Activated CD4-positive, alpha-beta T cell treated with anti-CD3 and anti-CD28 coated beads for 36 hours (primary cell): ENCODE data around the gene LPXN. TPM values are rescaled to one million over a fixed set of nuclear protein-coding genes. Genes with fewer than 3 reads are reported as not detected.

Source experiments
- ATAC-seq: fragments of 200-7000 bp; cut with Tn5 transposase; one replicate; pipeline ENCODE4 v1.10.0; 2021; ENCODE audit warnings: mild to moderate bottlenecking, moderate library complexity
- CTCF ChIA-PET: fragments of 350-600 bp; sonication (Branson Sonifier 250); formaldehyde crosslinking; loops from one replicate; lab custom pipeline; 2021; ENCODE audit warnings: antibody characterized with exemption; lab: Charles Lee
- POLR2A ChIA-PET: fragments of 350-600 bp; sonication (Branson Sonifier 250); formaldehyde crosslinking; loops from one replicate; lab custom pipeline; 2021; ENCODE audit warnings: antibody characterized with exemption, inconsistent platforms; lab: Charles Lee
- DNase-seq: peaks from one replicate; pipeline ENCODE4 v3.0.0-alpha.2; 2020
- H3K27ac Mint-ChIP-seq: one replicate; pipeline ENCODE4 v1.8.0; 2021; ENCODE audit warnings: mixed read lengths
- H3K27me3 Mint-ChIP-seq: one replicate; pipeline ENCODE4 v1.8.0; 2021; ENCODE audit warnings: mixed read lengths
- H3K36me3 Mint-ChIP-seq: one replicate; pipeline ENCODE4 v1.8.0; 2021; ENCODE audit warnings: low read depth, mixed read lengths
- H3K4me1 Mint-ChIP-seq: one replicate; pipeline ENCODE4 v1.8.0; 2021; ENCODE audit warnings: mixed read lengths
- H3K4me3 Mint-ChIP-seq: one replicate; pipeline ENCODE4 v1.8.0; 2021; ENCODE audit warnings: mild to moderate bottlenecking, moderate library complexity, mixed read lengths
- H3K9me3 Mint-ChIP-seq: one replicate; pipeline ENCODE4 v1.8.0; 2021; ENCODE audit warnings: low read depth, mixed read lengths
- intact Hi-C, 2 experiments: fragments of 100-400 bp; cut with DNase I in 1 of 2; cut with micrococcal nuclease in 1 of 2; formaldehyde crosslinking; loops; one replicate each; pipeline versions ENCODE4 v1.14.2 to v1.15.1; 2022 to 2024; cut with DNase I, micrococcal nuclease
- total RNA-seq, 2 experiments: library from RNA; stranded (reverse); gene quantifications; one replicate each; pipeline ENCODE4 v1.2.3, GENCODE V29; 2021

The LPXN gene
- total RNA-seq, 2 experiments from 2014 or later: 110 to 163 TPM

- Mint-ChIP-seq H3K4me3 (peak overlapping the region; percentile 47), H3K9me3 (no peaks in the 10 kb centered on the region), H3K4me1 (peaks cover 64% of the 10 kb centered on the region), H3K27ac (peak overlapping the region; percentile 90), H3K27me3 (no peaks in the 10 kb centered on the region), H3K36me3 (peaks cover 38% of the 10 kb centered on the region)
- intact Hi-C loops: loop anchor here (1.0 to 10.0 kb wide), 9 partner anchors 48 to 860 kb away; partner anchors contain the start of genes SELENOH (in 2 of the 2) and ZDHHC5 (in 1 of the 2)
- CTCF ChIA-PET: interaction anchor here (0.7 to 3.5 kb wide), 16 partner anchors 9 to 811 kb away, joined by 3 to 45 read pairs (median 3); partner anchors contain the start of gene LPXN
- POLR2A ChIA-PET: interaction anchor here (0.7 to 1.5 kb wide), 2 partner anchors 52 to 57 kb away, joined by 4 read pairs; no protein-coding TSS in a partner anchor
- DNase-seq (peak; percentile 39), ATAC-seq (peak; percentile 79)
These were observed 50.5 kb downstream of the LPXN start for GRCh38 chr11:58525037-58525614.

GRCh38 chr11:58524232-58525036, 51.2 kb downstream of the LPXN start:
- Mint-ChIP-seq H3K4me1 (peaks cover 58% of the 10 kb centered on the region), H3K27me3 (no peaks in the 10 kb centered on the region), H3K36me3 (peaks cover 32% of the 10 kb centered on the region), H3K9me3 (no peaks in the 10 kb centered on the region), H3K27ac (peak overlapping the region; percentile 90), H3K4me3 (peak overlapping the region; percentile 47)
- POLR2A ChIA-PET: interaction anchor here (0.7 to 1.5 kb wide), 3 partner anchors 53 to 858 kb away, joined by 3 to 4 read pairs (median 4); no protein-coding TSS in a partner anchor
- intact Hi-C loops: loop anchor here (1.0 to 10.0 kb wide), 13 partner anchors 49 to 1177 kb away; partner anchors contain the start of genes SELENOH (in 2 of the 2), ZDHHC5 (in 2 of the 2), FAM111A (in 1 of the 2) and UBE2L6 (in 1 of the 2)
- DNase-seq: peak; percentile 69
- CTCF ChIA-PET: interaction anchor here (0.7 to 3.5 kb wide), 24 partner anchors 9 to 1771 kb away, joined by 3 to 45 read pairs (median 4); partner anchors contain the start of gene LPXN
- ATAC-seq: peak; percentile 69

GRCh38 chr11:58513747-58514367, 61.8 kb downstream of the LPXN start:
- POLR2A ChIA-PET: no interaction called here
- no peaks in the 10 kb centered on the region for H3K9me3 Mint-ChIP-seq
- H3K36me3 Mint-ChIP-seq: no peaks in the 10 kb centered on the region
- intact Hi-C loops: loop anchor here in 1 of 2 experiments (5.0 to 10.0 kb wide), 2 partner anchors 439 to 947 kb away; partner anchors contain the start of gene UBE2L6
- no peaks in the 10 kb centered on the region for H3K27me3 Mint-ChIP-seq
- H3K4me1 Mint-ChIP-seq: peaks cover 4% of the 10 kb centered on the region
- DNase-seq: peak; percentile 41
- no peak overlapping the region for H3K4me3 Mint-ChIP-seq
- H3K27ac Mint-ChIP-seq: no peak overlapping the region
- ATAC-seq: peak; percentile 44
- CTCF ChIA-PET: interaction anchor here (0.7 to 3.6 kb wide), 3 partner anchors 11 to 1016 kb away, joined by 3 to 26 read pairs (median 5); no protein-coding TSS in a partner anchor

DNA sequence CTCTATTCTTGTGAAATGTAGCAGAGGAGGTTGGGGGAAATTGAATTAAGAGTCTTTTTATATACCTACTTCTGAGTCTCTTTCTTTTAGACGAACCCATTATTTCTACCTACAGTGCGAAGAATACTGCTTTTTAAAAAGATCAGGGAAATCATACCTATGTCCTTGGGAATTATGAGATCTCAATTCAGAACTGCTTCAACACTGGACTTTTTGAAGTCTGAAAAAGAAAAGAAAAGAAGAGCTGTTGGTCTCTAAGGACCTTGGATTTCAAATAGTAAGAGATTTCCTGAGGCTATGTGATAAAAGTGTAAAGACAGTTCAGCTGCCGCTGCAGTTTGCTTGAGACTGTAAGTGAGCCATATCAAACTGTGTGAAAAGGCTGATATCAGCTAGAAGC, 64.0 kb downstream of the LPXN start:
- Mint-ChIP-seq H3K4me3 (no peak overlapping the region), H3K27ac (no peak overlapping the region), H3K36me3 (peaks cover 5% of the 10 kb centered on the region), H3K4me1 (peaks cover 7% of the 10 kb centered on the region), H3K9me3 (no peaks in the 10 kb centered on the region), H3K27me3 (no peaks in the 10 kb centered on the region)
- ATAC-seq (no peak), DNase-seq (no peak)
- intact Hi-C loops: loop anchor here in 1 of 2 experiments (5.0 to 10.0 kb wide), 2 partner anchors 437 to 944 kb away; partner anchors contain the start of gene UBE2L6
- ChIA-PET CTCF (interaction anchor here (0.6 to 3.6 kb wide), 5 partner anchors 13 to 711 kb away, joined by 3 to 26 read pairs (median 3); no protein-coding TSS in a partner anchor), POLR2A (no interaction called here)

DNA sequence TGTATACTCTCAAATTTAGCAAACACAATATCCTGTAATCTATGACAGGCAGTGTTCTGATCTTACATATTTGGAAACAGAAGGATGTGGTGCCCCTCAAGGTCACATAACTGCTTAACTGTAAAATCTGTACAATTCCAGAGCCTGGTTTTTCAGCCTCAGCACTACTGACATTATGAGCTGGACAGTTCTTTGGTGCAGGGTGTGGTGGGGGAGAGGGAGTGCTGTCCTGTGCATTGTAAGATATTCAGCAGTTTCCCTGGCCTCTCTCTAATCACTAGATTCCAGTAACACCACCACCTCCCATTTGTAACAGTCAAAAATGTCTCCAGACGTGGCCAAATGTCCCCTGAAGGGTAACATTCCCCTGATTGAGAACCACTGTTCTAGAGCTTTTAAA, 65.9 kb downstream of the LPXN start:
- ChIA-PET POLR2A (no interaction called here), CTCF (interaction anchor here (1.1 kb wide), 1 partner anchor 12 kb away, joined by 4 read pairs; no protein-coding TSS in a partner anchor)

GRCh38 chr11:58508814-58509213, 66.8 kb downstream of the LPXN start:
- H3K4me3 Mint-ChIP-seq: no peak overlapping the region
- H3K27ac Mint-ChIP-seq: no peak overlapping the region
- CTCF ChIA-PET: no interaction called here
- POLR2A ChIA-PET: no interaction called here
- no peaks in the 10 kb centered on the region for H3K27me3 Mint-ChIP-seq
- no peaks in the 10 kb centered on the region for H3K9me3 Mint-ChIP-seq
- ATAC-seq: no peak
- intact Hi-C loops: loop anchor here in 1 of 2 experiments (5.0 kb wide), 1 partner anchor 117 kb away; no protein-coding TSS in a partner anchor
- H3K36me3 Mint-ChIP-seq: peaks cover 7% of the 10 kb centered on the region
- DNase-seq: no peak
- H3K4me1 Mint-ChIP-seq: peaks cover 19% of the 10 kb centered on the region

More for the DNA sequence above, 65.9 kb downstream of the LPXN start:
- no peak overlapping the region for H3K27ac Mint-ChIP-seq
- H3K4me3 Mint-ChIP-seq: no peak overlapping the region
- DNase-seq (no peak), ATAC-seq (no peak)
- intact Hi-C loops: loop anchor here (5.0 to 10.0 kb wide), 3 partner anchors 117 to 942 kb away; partner anchors contain the start of gene UBE2L6 (in 1 of the 2)
- peaks cover 19% of the 10 kb centered on the region for H3K4me1 Mint-ChIP-seq
- no peaks in the 10 kb centered on the region for H3K9me3 Mint-ChIP-seq
- H3K36me3 Mint-ChIP-seq: peaks cover 7% of the 10 kb centered on the region
- H3K27me3 Mint-ChIP-seq: no peaks in the 10 kb centered on the region

- H3K4me1 Mint-ChIP-seq: peaks cover 19% of the 10 kb centered on the region
- POLR2A ChIA-PET: no interaction called here
- no peaks in the 10 kb centered on the region for H3K27me3 Mint-ChIP-seq
- intact Hi-C loops: loop anchor here in 1 of 2 experiments (5.0 kb wide), 1 partner anchor 116 kb away; no protein-coding TSS in a partner anchor
- no peaks in the 10 kb centered on the region for H3K9me3 Mint-ChIP-seq
- H3K27ac Mint-ChIP-seq: peak within 1 kb of the TSS; percentile 41
- CTCF ChIA-PET: no interaction called here
- no peak within 1 kb of the TSS for H3K4me3 Mint-ChIP-seq
- no peak for ATAC-seq
- no peak for DNase-seq
- H3K36me3 Mint-ChIP-seq: peaks cover 7% of the 10 kb centered on the region
These were observed 67.7 kb downstream of the LPXN start, which contains the start of gene OR5B21 for GRCh38 chr11:58508005-58508404. Gene OR5B21 (minus strand): TSS chr11:58508105. CDS start chr11:58508105, 0 bp downstream.

GRCh38 chr11:58507355-58507754, 68.3 kb downstream of the LPXN start:
- H3K36me3 Mint-ChIP-seq: peaks cover 7% of the 10 kb centered on the region
- no peaks in the 10 kb centered on the region for H3K9me3 Mint-ChIP-seq
- peak overlapping the region; percentile 41 for H3K27ac Mint-ChIP-seq
- peaks cover 19% of the 10 kb centered on the region for H3K4me1 Mint-ChIP-seq
- H3K27me3 Mint-ChIP-seq: no peaks in the 10 kb centered on the region
- ChIA-PET POLR2A (no interaction called here), CTCF (no interaction called here)
- no peak for DNase-seq
- ATAC-seq: no peak
- intact Hi-C loops: loop anchor here in 1 of 2 experiments (5.0 kb wide), 1 partner anchor 115 kb away; no protein-coding TSS in a partner anchor
- no peak overlapping the region for H3K4me3 Mint-ChIP-seq

GRCh38 chr11:58506935-58507334, 68.7 kb downstream of the LPXN start:
- H3K36me3 Mint-ChIP-seq: peaks cover 7% of the 10 kb centered on the region
- H3K27ac Mint-ChIP-seq: peak overlapping the region; percentile 41
- ATAC-seq (no peak), DNase-seq (no peak)
- H3K9me3 Mint-ChIP-seq: no peaks in the 10 kb centered on the region
- POLR2A ChIA-PET: no interaction called here
- H3K27me3 Mint-ChIP-seq: no peaks in the 10 kb centered on the region
- peaks cover 19% of the 10 kb centered on the region for H3K4me1 Mint-ChIP-seq
- intact Hi-C loops: loop anchor here in 1 of 2 experiments (5.0 kb wide), 1 partner anchor 115 kb away; no protein-coding TSS in a partner anchor
- CTCF ChIA-PET: interaction anchor here (3.7 kb wide), 1 partner anchor 18 kb away, joined by 21 read pairs; no protein-coding TSS in a partner anchor
- H3K4me3 Mint-ChIP-seq: no peak overlapping the region

DNA sequence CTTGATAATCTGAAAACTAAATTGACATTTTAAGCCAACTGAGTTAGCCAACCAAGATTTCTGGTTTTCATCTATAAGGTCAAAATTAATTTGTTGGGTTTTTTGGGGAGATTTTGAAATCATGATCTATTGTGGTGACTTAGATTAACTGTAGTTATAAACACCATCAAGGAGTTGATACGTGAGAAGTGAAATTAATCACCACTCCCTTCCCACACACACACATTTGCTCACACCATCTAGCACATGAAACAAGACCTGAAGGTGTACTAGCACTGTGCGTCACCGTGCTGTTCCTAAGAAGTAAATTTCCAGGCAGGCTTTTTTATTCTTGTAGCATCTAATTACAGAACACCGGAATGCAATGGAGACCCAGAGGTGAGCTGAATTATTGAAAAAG, 69.8 kb downstream of the LPXN start:
- Mint-ChIP-seq H3K27me3 (no peaks in the 10 kb centered on the region), H3K27ac (peak overlapping the region; percentile 43), H3K4me3 (no peak overlapping the region), H3K4me1 (peaks cover 19% of the 10 kb centered on the region), H3K9me3 (no peaks in the 10 kb centered on the region), H3K36me3 (peaks cover 7% of the 10 kb centered on the region)
- ATAC-seq: peak; percentile 92
- DNase-seq: peak; percentile 39
- intact Hi-C loops: loop anchor here in 1 of 2 experiments (5.0 kb wide), 1 partner anchor 114 kb away; no protein-coding TSS in a partner anchor
- ChIA-PET POLR2A (no interaction called here), CTCF (interaction anchor here (0.7 to 3.7 kb wide), 2 partner anchors 19 to 733 kb away, joined by 3 to 21 read pairs; no protein-coding TSS in a partner anchor)
